GM12878 (cell line): ENCODE results near the gene GM2A. TPM values are rescaled to one million over a fixed set of nuclear protein-coding genes. Genes with fewer than 3 reads are reported as not detected.

Source experiments
- ASH2L ChIP-seq: fragments of 300-600, 200-600 bp; sonication (generic); IDR thresholded peaks from 2 replicates; pipeline ENCODE4 v1.6.1; 2017; ENCODE audit warnings: low read depth, mild to moderate bottlenecking, borderline replicate concordance
- BACH1 ChIP-seq: fragments of 450-650 bp; IDR thresholded peaks from 2 replicates; pipeline ENCODE4 v1.6.1; 2017; ENCODE audit warnings: mild to moderate bottlenecking, borderline replicate concordance
- BCL11A ChIP-seq: IDR thresholded peaks from 2 replicates; pipeline ENCODE4 v1.6.1; 2011; ENCODE audit warnings: low read depth, low read length
- E4F1 ChIP-seq: fragments of 450-650 bp; IDR thresholded peaks from 2 replicates; pipeline ENCODE4 v1.6.1; 2018; ENCODE audit warnings: borderline replicate concordance, mild to moderate bottlenecking; ENCODE audit not compliant: partially characterized antibody
- FOS ChIP-seq: IDR thresholded peaks from 3 replicates; pipeline ENCODE4 v1.6.1; 2011; ENCODE audit warnings: borderline replicate concordance; ENCODE audit not compliant: insufficient read length; ENCODE audit errors: extremely low read depth
- HCFC1 ChIP-seq: fragments of 150-350 bp; IDR thresholded peaks from 2 replicates; pipeline ENCODE4 v1.6.1; 2014; ENCODE audit warnings: low read length
- HDGF ChIP-seq: fragments of 450-650 bp; IDR thresholded peaks from 2 replicates; pipeline ENCODE4 v1.6.1; 2016; ENCODE audit warnings: antibody characterized with exemption
- PAX5 ChIP-seq: IDR thresholded peaks from 2 replicates; pipeline ENCODE4 v1.6.1; 2011; ENCODE audit warnings: low read depth, low read length, borderline replicate concordance
- PML ChIP-seq: IDR thresholded peaks from 2 replicates; pipeline ENCODE4 v1.6.1; 2012; ENCODE audit warnings: low read length, inconsistent platforms
- RFX5 ChIP-seq: IDR thresholded peaks from 2 replicates; pipeline ENCODE4 v1.6.1; 2011; ENCODE audit warnings: low read depth, low read length, improper control_type of control experiment
- SMAD1 ChIP-seq: fragments of 450-650 bp; IDR thresholded peaks from 2 replicates; pipeline ENCODE4 v1.6.1; 2018; ENCODE audit warnings: mild to moderate bottlenecking, low read depth; ENCODE audit not compliant: partially characterized antibody
- TCF12 ChIP-seq: IDR thresholded peaks from 2 replicates; pipeline ENCODE4 v1.6.1; 2011; ENCODE audit warnings: low read depth, mild to moderate bottlenecking, low read length
- ZNF217 ChIP-seq: fragments of 450-650 bp; IDR thresholded peaks from 2 replicates; pipeline ENCODE4 v1.6.1; 2017; ENCODE audit warnings: antibody characterized with exemption, mild to moderate bottlenecking
- ZNF24 ChIP-seq: fragments of 450-650 bp; IDR thresholded peaks from 2 replicates; pipeline ENCODE4 v1.6.1; 2017; ENCODE audit warnings: antibody characterized with exemption, mild to moderate bottlenecking
- ZNF622 ChIP-seq: fragments of 450-650 bp; IDR thresholded peaks from 2 replicates; pipeline ENCODE4 v1.6.1; 2017; ENCODE audit warnings: mild to moderate bottlenecking, inconsistent platforms
- polyA plus RNA-seq, 11 experiments: library from polyadenylated mRNA; depleted of rRNA in 4 of 11; unstranded in 6 of 11; stranded (reverse) in 5 of 11; fragments of >200 nt; fragmentation: Nextera tagmentation in 4 of 11; fragmentation: Illumina TruSeq in 1 of 11; extraction: Ambion mirVana in 4 of 11; extraction: Trizol in 1 of 11; gene quantifications; 1 replicate in 1 of 11; 2 replicates in 10 of 11; pipeline versions ENCODE4 v1.2.1 to v1.2.3, GENCODE V29; 2011 to 2016; ENCODE audit warnings: inconsistent platforms in 2 of 11, missing spikeins in 2 of 11, low read depth in 1 of 11
- total RNA-seq, 4 experiments: library from RNA; depleted of rRNA in 3 of 4; stranded (reverse); fragments of >200 nt in 3 of 4; fragmentation: Illumina TruSeq in 1 of 4; extraction: Trizol in 1 of 4; gene quantifications; 2 replicates each; pipeline versions ENCODE4 v1.2.1 to v1.2.3, GENCODE V29; 2013 to 2021
- TF ChIP-seq, protein P1 (sequence below): IDR thresholded peaks from 2 replicates; pipeline ENCODE4 v1.6.1; 2011; ENCODE audit warnings: low read depth, low read length, improper control_type of control experiment, borderline replicate concordance
- TF ChIP-seq, protein P2 (sequence below): IDR thresholded peaks from 2 replicates; pipeline ENCODE4 v1.6.1; 2011; ENCODE audit warnings: low read depth, mild to moderate bottlenecking, low read length, moderate library complexity, borderline replicate concordance; ENCODE audit errors: extremely low read depth
- TF ChIP-seq, protein P3 (sequence below): IDR thresholded peaks from 2 replicates; pipeline ENCODE4 v1.6.1; 2012; ENCODE audit warnings: improper control_type of control experiment, low read depth, low read length; ENCODE audit not compliant: insufficient replicate concordance
- TF ChIP-seq, protein P4 (sequence below): fragments of 450-650 bp; IDR thresholded peaks from 2 replicates; pipeline ENCODE4 v1.6.1; 2017; ENCODE audit warnings: low read depth, mild to moderate bottlenecking, moderate library complexity

The GM2A gene
- total and polyA plus RNA-seq, 10 of the 15 experiments (the other 5 are each of a cell fraction or from before 2014, with no cell fraction given), result 33.6 to 106 (median 68.2) TPM

DNA sequence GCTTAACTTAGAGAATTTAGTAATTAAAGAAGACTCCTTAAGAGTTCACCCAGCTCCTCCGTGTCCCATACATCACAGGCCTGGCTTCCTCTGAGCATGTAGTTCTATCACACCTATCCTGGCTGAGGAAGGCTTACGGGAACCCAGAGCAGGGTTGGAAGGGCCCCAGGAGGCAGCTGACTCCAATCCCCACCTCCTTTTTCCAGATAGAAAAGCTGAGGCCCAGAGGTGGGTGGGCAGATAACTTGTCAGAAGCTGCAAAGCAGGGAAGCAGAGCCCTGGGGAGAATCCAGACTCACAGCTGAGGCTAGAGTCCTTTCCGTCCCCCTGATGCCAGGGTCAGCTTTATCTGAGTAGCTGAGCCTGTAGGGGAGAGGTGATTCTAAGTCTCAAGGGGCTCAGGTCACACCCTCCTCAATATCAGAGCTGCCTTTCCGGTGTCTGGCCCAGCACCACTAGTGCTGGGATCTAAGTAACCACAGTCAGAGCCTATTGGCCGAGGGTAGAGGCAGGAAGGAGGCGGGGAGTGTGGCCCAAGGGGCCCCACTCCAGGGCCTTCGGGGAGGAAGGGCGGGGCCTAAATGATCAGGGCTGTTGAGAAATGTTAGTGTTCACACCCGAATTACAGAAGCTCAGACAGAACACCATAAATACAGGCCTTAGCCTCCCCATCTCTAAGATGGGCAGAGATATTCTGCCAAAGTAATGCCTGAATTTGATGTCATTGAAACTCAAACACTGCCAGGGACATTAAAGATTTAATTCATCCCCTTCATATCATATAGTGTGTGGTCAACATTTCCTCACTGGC is 39.0 kb upstream of the GM2A start (continued):
- TF ChIP-seq, protein P1, sequence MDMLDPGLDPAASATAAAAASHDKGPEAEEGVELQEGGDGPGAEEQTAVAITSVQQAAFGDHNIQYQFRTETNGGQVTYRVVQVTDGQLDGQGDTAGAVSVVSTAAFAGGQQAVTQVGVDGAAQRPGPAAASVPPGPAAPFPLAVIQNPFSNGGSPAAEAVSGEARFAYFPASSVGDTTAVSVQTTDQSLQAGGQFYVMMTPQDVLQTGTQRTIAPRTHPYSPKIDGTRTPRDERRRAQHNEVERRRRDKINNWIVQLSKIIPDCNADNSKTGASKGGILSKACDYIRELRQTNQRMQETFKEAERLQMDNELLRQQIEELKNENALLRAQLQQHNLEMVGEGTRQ, result no peak
- TF ChIP-seq, protein P2, sequence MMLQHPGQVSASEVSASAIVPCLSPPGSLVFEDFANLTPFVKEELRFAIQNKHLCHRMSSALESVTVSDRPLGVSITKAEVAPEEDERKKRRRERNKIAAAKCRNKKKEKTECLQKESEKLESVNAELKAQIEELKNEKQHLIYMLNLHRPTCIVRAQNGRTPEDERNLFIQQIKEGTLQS, result no peak
- TF ChIP-seq TCF12, result no peak
- TF ChIP-seq HDGF, result no peak
- no peak for TF ChIP-seq ZNF622
- peak; percentile 63 for TF ChIP-seq BACH1
- peak; percentile 58; the same call in 1 of the 2 replicates for TF ChIP-seq PAX5
- no peak for TF ChIP-seq RFX5
- peak; percentile 95 for TF ChIP-seq SMAD1
- peak; percentile 22; the same call in 1 of the 2 replicates for TF ChIP-seq BCL11A
- TF ChIP-seq HCFC1, result no peak
- TF ChIP-seq, protein P3, sequence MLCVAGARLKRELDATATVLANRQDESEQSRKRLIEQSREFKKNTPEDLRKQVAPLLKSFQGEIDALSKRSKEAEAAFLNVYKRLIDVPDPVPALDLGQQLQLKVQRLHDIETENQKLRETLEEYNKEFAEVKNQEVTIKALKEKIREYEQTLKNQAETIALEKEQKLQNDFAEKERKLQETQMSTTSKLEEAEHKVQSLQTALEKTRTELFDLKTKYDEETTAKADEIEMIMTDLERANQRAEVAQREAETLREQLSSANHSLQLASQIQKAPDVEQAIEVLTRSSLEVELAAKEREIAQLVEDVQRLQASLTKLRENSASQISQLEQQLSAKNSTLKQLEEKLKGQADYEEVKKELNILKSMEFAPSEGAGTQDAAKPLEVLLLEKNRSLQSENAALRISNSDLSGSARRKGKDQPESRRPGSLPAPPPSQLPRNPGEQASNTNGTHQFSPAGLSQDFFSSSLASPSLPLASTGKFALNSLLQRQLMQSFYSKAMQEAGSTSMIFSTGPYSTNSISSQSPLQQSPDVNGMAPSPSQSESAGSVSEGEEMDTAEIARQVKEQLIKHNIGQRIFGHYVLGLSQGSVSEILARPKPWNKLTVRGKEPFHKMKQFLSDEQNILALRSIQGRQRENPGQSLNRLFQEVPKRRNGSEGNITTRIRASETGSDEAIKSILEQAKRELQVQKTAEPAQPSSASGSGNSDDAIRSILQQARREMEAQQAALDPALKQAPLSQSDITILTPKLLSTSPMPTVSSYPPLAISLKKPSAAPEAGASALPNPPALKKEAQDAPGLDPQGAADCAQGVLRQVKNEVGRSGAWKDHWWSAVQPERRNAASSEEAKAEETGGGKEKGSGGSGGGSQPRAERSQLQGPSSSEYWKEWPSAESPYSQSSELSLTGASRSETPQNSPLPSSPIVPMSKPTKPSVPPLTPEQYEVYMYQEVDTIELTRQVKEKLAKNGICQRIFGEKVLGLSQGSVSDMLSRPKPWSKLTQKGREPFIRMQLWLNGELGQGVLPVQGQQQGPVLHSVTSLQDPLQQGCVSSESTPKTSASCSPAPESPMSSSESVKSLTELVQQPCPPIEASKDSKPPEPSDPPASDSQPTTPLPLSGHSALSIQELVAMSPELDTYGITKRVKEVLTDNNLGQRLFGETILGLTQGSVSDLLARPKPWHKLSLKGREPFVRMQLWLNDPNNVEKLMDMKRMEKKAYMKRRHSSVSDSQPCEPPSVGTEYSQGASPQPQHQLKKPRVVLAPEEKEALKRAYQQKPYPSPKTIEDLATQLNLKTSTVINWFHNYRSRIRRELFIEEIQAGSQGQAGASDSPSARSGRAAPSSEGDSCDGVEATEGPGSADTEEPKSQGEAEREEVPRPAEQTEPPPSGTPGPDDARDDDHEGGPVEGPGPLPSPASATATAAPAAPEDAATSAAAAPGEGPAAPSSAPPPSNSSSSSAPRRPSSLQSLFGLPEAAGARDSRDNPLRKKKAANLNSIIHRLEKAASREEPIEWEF, result peak; percentile 45
- no peak for TF ChIP-seq ZNF24
- TF ChIP-seq, protein P4, sequence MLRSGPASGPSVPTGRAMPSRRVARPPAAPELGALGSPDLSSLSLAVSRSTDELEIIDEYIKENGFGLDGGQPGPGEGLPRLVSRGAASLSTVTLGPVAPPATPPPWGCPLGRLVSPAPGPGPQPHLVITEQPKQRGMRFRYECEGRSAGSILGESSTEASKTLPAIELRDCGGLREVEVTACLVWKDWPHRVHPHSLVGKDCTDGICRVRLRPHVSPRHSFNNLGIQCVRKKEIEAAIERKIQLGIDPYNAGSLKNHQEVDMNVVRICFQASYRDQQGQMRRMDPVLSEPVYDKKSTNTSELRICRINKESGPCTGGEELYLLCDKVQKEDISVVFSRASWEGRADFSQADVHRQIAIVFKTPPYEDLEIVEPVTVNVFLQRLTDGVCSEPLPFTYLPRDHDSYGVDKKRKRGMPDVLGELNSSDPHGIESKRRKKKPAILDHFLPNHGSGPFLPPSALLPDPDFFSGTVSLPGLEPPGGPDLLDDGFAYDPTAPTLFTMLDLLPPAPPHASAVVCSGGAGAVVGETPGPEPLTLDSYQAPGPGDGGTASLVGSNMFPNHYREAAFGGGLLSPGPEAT, result peak; percentile 67
- no peak for TF ChIP-seq ASH2L
- TF ChIP-seq ZNF217, result no peak
- no peak for TF ChIP-seq FOS
- TF ChIP-seq PML, result no peak
- no peak for TF ChIP-seq E4F1
